ENCODE results near the gene OR4C16. TPM values are rescaled to one million over a fixed set of nuclear protein-coding genes. Genes with fewer than 3 reads are reported as not detected.

Gene OR4C16, protein sequence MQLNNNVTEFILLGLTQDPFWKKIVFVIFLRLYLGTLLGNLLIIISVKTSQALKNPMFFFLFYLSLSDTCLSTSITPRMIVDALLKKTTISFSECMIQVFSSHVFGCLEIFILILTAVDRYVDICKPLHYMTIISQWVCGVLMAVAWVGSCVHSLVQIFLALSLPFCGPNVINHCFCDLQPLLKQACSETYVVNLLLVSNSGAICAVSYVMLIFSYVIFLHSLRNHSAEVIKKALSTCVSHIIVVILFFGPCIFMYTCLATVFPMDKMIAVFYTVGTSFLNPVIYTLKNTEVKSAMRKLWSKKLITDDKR
- not detected in 2 replicates for total RNA-seq (2014; rRNA removed)
- Bru-seq, nascent RNA = not detected
- BruChase-seq, experiment 1, labeled RNA remaining after a 6-hour chase = not detected
- BruChase-seq, experiment 2, labeled RNA remaining after a 2-hour chase = not detected
- long read RNA-seq = 0 reads

DNA sequence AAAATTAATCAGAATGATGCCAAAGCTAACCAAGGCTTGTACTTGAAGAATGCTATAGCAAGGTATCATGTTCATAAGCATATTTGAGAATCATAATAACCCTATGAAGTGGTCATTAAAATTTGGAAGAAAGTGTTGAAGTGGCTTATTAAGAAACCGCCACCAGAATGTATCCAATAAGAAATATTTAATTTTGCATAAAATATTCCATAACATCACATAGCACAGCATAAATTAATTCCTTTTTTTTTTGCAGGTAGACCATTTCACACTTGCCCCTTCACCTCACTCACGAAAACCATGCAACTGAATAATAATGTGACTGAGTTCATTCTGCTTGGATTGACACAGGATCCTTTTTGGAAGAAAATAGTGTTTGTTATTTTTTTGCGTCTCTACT is at the start of gene OR4C16:
Gene OR4C16, plus strand, starts transcription at position 301 of the 400 bp plus-strand sequence. Its CDS starts 0 bp downstream, at position 301.
- no peak within 1 kb of the TSS for H2AFZ ChIP-seq (ENCODE audit: low read length)
- no peaks in the 10 kb centered on the region for H3K36me3 ChIP-seq (ENCODE audit: low read depth, low read length)
- BruUV-seq (replicated peaks) = no TSS peak
- no peak within 1 kb of the TSS for H3K4me3 ChIP-seq (ENCODE audit: low read length)
- H3K4me1 ChIP-seq (ENCODE audit: insufficient read depth, low read length) = no peaks in the 10 kb centered on the region; the same call in 1 of the 2 replicates
- H4K20me1 ChIP-seq (ENCODE audit: low read length) = no peaks in the 10 kb centered on the region
- 0 out of 2 replicates have a peak, but pooled peaks cover 5% of the 10 kb centered on the region for H3K9me3 ChIP-seq (ENCODE audit: low read length)
- ATAC-seq (no peak), DNase-seq (no peak)
- intact Hi-C loops (cut with micrococcal nuclease) = no loop called here
- H3K27ac ChIP-seq (ENCODE audit: low read length) = peak within 1 kb of the TSS; percentile 33; the same call in 1 of the 2 replicates
- ChIA-PET CTCF (no interaction called here), POLR2A (ENCODE audit: unreplicated experiment) (no interaction called here)
- no peaks in the 10 kb centered on the region for H3K27me3 ChIP-seq (ENCODE audit: low read length)
- no peaks in the 10 kb centered on the region for H3K9me2 ChIP-seq (replicated peaks; ENCODE audit: low read length)
- H3K79me2 ChIP-seq (ENCODE audit: low read length) = no peaks in the 10 kb centered on the region
- H3K9ac ChIP-seq (ENCODE audit: low read length) = no peak within 1 kb of the TSS
- H3F3A ChIP-seq (ENCODE audit: low read length, unreplicated experiment) = no peaks in the 10 kb centered on the region
- TF ChIP-seq EZH2phosphoT487 (IDR thresholded peaks at IDR 0.05; ENCODE audit: borderline replicate concordance, low read length) (no peak), EZH2 (IDR thresholded peaks at IDR 0.05; ENCODE audit: low read length, unreplicated experiment) (no peak)
- TF ChIP-seq, protein P1, sequence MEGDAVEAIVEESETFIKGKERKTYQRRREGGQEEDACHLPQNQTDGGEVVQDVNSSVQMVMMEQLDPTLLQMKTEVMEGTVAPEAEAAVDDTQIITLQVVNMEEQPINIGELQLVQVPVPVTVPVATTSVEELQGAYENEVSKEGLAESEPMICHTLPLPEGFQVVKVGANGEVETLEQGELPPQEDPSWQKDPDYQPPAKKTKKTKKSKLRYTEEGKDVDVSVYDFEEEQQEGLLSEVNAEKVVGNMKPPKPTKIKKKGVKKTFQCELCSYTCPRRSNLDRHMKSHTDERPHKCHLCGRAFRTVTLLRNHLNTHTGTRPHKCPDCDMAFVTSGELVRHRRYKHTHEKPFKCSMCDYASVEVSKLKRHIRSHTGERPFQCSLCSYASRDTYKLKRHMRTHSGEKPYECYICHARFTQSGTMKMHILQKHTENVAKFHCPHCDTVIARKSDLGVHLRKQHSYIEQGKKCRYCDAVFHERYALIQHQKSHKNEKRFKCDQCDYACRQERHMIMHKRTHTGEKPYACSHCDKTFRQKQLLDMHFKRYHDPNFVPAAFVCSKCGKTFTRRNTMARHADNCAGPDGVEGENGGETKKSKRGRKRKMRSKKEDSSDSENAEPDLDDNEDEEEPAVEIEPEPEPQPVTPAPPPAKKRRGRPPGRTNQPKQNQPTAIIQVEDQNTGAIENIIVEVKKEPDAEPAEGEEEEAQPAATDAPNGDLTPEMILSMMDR (conservative IDR thresholded peaks at IDR 0.05; ENCODE audit: low read depth, low read length) = no peak
- H3K4me2 ChIP-seq (ENCODE audit: low read length) = no peak within 1 kb of the TSS

DNA sequence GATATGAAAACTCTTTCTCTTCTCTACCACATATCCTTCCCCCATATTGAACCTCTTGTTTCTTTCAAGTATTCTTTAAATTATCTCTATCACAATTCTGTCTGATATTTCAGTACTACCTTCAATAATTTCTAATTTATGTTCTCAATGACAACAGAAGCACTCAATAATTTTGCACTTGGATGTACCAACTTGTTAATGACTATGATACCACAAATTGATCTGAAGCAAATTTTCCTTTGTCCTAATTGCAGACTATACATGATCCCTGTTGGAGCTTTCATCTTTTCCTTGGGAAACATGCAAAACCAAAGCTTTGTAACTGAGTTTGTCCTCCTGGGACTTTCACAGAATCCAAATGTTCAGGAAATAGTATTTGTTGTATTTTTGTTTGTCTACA is 17.8 kb upstream of the OR4C16 start, which contains the start of gene OR4C15:
Gene OR4C15, plus strand, starts transcription at position 301 of the 400 bp plus-strand sequence. Its CDS starts 0 bp downstream, at position 301.
- no peak within 1 kb of the TSS for H3K4me3 ChIP-seq (ENCODE audit: low read length)
- no peaks in the 10 kb centered on the region for H4K20me1 ChIP-seq (ENCODE audit: low read length)
- no peak within 1 kb of the TSS for H3K4me2 ChIP-seq (ENCODE audit: low read length)
- H3K36me3 ChIP-seq (ENCODE audit: low read depth, low read length) = no peaks in the 10 kb centered on the region
- POLR2A ChIA-PET (ENCODE audit: unreplicated experiment) = no interaction called here
- no peak within 1 kb of the TSS for H3K27ac ChIP-seq (ENCODE audit: low read length)
- no TSS peak for BruUV-seq (replicated peaks)
- ATAC-seq = no peak
- no peaks in the 10 kb centered on the region for H3F3A ChIP-seq (ENCODE audit: low read length, unreplicated experiment)
- H2AFZ ChIP-seq (ENCODE audit: low read length) = no peak within 1 kb of the TSS
- no peaks in the 10 kb centered on the region for H3K4me1 ChIP-seq (ENCODE audit: insufficient read depth, low read length)
- H3K27me3 ChIP-seq (ENCODE audit: low read length) = no peaks in the 10 kb centered on the region
- no peak for TF ChIP-seq EZH2 (IDR thresholded peaks at IDR 0.05; ENCODE audit: low read length, unreplicated experiment)
- TF ChIP-seq EZH2phosphoT487 (IDR thresholded peaks at IDR 0.05; ENCODE audit: borderline replicate concordance, low read length) = no peak
- CTCF ChIA-PET = no interaction called here
- no peak for DNase-seq
- H3K9me3 ChIP-seq (ENCODE audit: low read length) = peaks cover 19% of the 10 kb centered on the region; the same call in 1 of the 2 replicates
- H3K79me2 ChIP-seq (ENCODE audit: low read length) = no peaks in the 10 kb centered on the region
- intact Hi-C loops (cut with micrococcal nuclease) = no loop called here
- no peak within 1 kb of the TSS for H3K9ac ChIP-seq (ENCODE audit: low read length)
- H3K9me2 ChIP-seq (replicated peaks; ENCODE audit: low read length) = no peaks in the 10 kb centered on the region

DNA sequence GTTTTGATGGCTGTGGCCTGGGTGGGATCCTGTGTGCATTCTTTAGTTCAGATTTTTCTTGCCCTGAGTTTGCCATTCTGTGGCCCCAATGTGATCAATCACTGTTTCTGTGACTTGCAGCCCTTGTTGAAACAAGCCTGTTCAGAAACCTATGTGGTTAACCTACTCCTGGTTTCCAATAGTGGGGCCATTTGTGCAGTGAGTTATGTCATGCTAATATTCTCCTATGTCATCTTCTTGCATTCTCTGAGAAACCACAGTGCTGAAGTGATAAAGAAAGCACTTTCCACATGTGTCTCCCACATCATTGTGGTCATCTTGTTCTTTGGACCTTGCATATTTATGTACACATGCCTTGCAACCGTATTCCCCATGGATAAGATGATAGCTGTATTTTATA is 620 bp downstream of the OR4C16 start:
- no peak overlapping the region for H2AFZ ChIP-seq (ENCODE audit: low read length)
- H3F3A ChIP-seq (ENCODE audit: low read length, unreplicated experiment) = no peaks in the 10 kb centered on the region
- no peaks in the 10 kb centered on the region for H3K36me3 ChIP-seq (ENCODE audit: low read depth, low read length)
- DNase-seq (no peak), ATAC-seq (no peak)
- BruUV-seq (replicated peaks) = no TSS peak
- no peaks in the 10 kb centered on the region for H3K9me2 ChIP-seq (replicated peaks; ENCODE audit: low read length)
- TF ChIP-seq, protein P1 (conservative IDR thresholded peaks at IDR 0.05; ENCODE audit: low read depth, low read length) = no peak
- TF ChIP-seq EZH2phosphoT487 (IDR thresholded peaks at IDR 0.05; ENCODE audit: borderline replicate concordance, low read length) = no peak
- no peak for TF ChIP-seq EZH2 (IDR thresholded peaks at IDR 0.05; ENCODE audit: low read length, unreplicated experiment)
- H3K4me2 ChIP-seq (ENCODE audit: low read length) = no peak overlapping the region
- H3K27ac ChIP-seq (ENCODE audit: low read length) = peak overlapping the region; percentile 33; the same call in 1 of the 2 replicates
- H3K9ac ChIP-seq (ENCODE audit: low read length) = no peak overlapping the region
- CTCF ChIA-PET = no interaction called here
- no peak overlapping the region for H3K4me3 ChIP-seq (ENCODE audit: low read length)
- intact Hi-C loops (cut with micrococcal nuclease) = no loop called here
- H3K9me3 ChIP-seq (ENCODE audit: low read length) = 0 out of 2 replicates have a peak, but pooled peaks cover 5% of the 10 kb centered on the region
- H3K4me1 ChIP-seq (ENCODE audit: insufficient read depth, low read length) = no peaks in the 10 kb centered on the region; the same call in 1 of the 2 replicates
- no peaks in the 10 kb centered on the region for H3K79me2 ChIP-seq (ENCODE audit: low read length)
- POLR2A ChIA-PET (ENCODE audit: unreplicated experiment) = no interaction called here
- H4K20me1 ChIP-seq (ENCODE audit: low read length) = no peaks in the 10 kb centered on the region
- H3K27me3 ChIP-seq (ENCODE audit: low read length) = no peaks in the 10 kb centered on the region

Measured in PC-3 (cell line).